Parathyroid adenoma (tissue), 2 donors: ENCODE results near the gene FAM163B.

ENCODE experiments used
- H2AFZ ChIP-seq: fragments of 300-600 bp; sonication (generic); one replicate; pipeline ENCODE4 v1.7.0; 2017; ENCODE audit warnings: antibody characterized with exemption, mild to moderate bottlenecking
- H3K27ac ChIP-seq: fragments of 300-600 bp; sonication (generic); one replicate; pipeline ENCODE4 v1.7.0; 2017
- H3K27me3 ChIP-seq: fragments of 300-600 bp; sonication (generic); one replicate; pipeline ENCODE4 v1.7.0; 2017; ENCODE audit warnings: low read length; ENCODE audit not compliant: control insufficient read depth, insufficient read depth
- H3K36me3 ChIP-seq: fragments of 300-600 bp; sonication (generic); one replicate; pipeline ENCODE4 v1.7.0; 2017; ENCODE audit warnings: low read length; ENCODE audit not compliant: control insufficient read depth, insufficient read depth
- H3K4me1 ChIP-seq: fragments of 300-600 bp; sonication (generic); one replicate; pipeline ENCODE4 v1.7.0; 2017; ENCODE audit warnings: control low read depth
- H3K4me2 ChIP-seq: fragments of 300-600 bp; sonication (generic); one replicate; pipeline ENCODE4 v1.7.0; 2017; ENCODE audit warnings: low read length
- H3K4me3 ChIP-seq: fragments of 300-600 bp; sonication (generic); one replicate; pipeline ENCODE4 v1.7.0; 2017; ENCODE audit warnings: low read depth, low read length
- H3K79me2 ChIP-seq: fragments of 300-600 bp; sonication (generic); one replicate; pipeline ENCODE4 v1.7.0; 2017; ENCODE audit warnings: control low read depth
- H3K9ac ChIP-seq: fragments of 300-600 bp; sonication (generic); one replicate; pipeline ENCODE4 v1.7.0; 2017; ENCODE audit warnings: mild to moderate bottlenecking
- H3K9me3 ChIP-seq: fragments of 300-600 bp; sonication (generic); one replicate; pipeline ENCODE4 v1.7.0; 2017; ENCODE audit warnings: low read length; ENCODE audit not compliant: control insufficient read depth
- TF ChIP-seq, protein P1 (sequence below): fragments of 300-600 bp; sonication (generic); IDR thresholded peaks from one replicate; pipeline ENCODE4 v1.7.0; 2017; ENCODE audit warnings: antibody characterized with exemption, mild to moderate bottlenecking
- donor health status: primary hyperparathyroidism.

FAM163B gene

GRCh38 chr9:133621725-133622267, 12.6 kb upstream of the FAM163B start:
- no peak overlapping the region for H3K9ac ChIP-seq
- H3K36me3 ChIP-seq = no peaks in the 10 kb centered on the region
- no peaks in the 10 kb centered on the region for H3K4me1 ChIP-seq
- H3K4me2 ChIP-seq = no peak overlapping the region
- H3K4me3 ChIP-seq = no peak overlapping the region
- no peak overlapping the region for H3K27ac ChIP-seq
- no peaks in the 10 kb centered on the region for H3K79me2 ChIP-seq
- H3K9me3 ChIP-seq = no peaks in the 10 kb centered on the region
- TF ChIP-seq, protein P1, sequence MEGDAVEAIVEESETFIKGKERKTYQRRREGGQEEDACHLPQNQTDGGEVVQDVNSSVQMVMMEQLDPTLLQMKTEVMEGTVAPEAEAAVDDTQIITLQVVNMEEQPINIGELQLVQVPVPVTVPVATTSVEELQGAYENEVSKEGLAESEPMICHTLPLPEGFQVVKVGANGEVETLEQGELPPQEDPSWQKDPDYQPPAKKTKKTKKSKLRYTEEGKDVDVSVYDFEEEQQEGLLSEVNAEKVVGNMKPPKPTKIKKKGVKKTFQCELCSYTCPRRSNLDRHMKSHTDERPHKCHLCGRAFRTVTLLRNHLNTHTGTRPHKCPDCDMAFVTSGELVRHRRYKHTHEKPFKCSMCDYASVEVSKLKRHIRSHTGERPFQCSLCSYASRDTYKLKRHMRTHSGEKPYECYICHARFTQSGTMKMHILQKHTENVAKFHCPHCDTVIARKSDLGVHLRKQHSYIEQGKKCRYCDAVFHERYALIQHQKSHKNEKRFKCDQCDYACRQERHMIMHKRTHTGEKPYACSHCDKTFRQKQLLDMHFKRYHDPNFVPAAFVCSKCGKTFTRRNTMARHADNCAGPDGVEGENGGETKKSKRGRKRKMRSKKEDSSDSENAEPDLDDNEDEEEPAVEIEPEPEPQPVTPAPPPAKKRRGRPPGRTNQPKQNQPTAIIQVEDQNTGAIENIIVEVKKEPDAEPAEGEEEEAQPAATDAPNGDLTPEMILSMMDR = no peak
- no peak overlapping the region for H2AFZ ChIP-seq
- no peaks in the 10 kb centered on the region for H3K27me3 ChIP-seq

DNA sequence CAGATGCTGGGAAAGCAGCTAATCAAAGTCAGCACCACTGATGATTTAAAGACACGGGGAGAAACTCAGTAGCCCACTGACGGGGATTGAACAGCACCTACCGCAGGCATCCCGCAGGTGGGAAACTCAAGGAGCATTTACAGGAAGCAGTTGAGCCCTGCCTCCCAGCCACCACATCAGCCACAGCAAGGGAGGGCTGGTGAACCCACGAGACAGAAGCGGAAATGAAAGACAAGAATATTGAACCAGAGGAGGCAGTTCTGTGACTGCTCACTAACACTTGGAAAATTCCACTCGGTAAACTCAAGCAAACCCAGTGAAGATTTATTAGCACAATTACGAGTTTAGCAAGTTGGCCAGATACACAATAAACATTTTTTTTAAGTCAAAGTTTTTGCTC, 10.6 kb upstream of the FAM163B start:
- TF ChIP-seq, protein P1 = no peak
- Histone ChIP-seq H3K79me2 (no peaks in the 10 kb centered on the region), H3K9me3 (no peaks in the 10 kb centered on the region), H3K9ac (no peak overlapping the region), H3K36me3 (no peaks in the 10 kb centered on the region), H2AFZ (no peak overlapping the region), H3K27me3 (no peaks in the 10 kb centered on the region), H3K27ac (no peak overlapping the region), H3K4me3 (no peak overlapping the region), H3K4me2 (no peak overlapping the region), H3K4me1 (no peaks in the 10 kb centered on the region)

- H3K4me1 ChIP-seq = no peaks in the 10 kb centered on the region
- H3K27ac ChIP-seq = no peak overlapping the region
- no peak overlapping the region for H3K9ac ChIP-seq
- no peaks in the 10 kb centered on the region for H3K36me3 ChIP-seq
- TF ChIP-seq, protein P1 = no peak
- no peak overlapping the region for H2AFZ ChIP-seq
- H3K27me3 ChIP-seq = no peaks in the 10 kb centered on the region
- H3K4me2 ChIP-seq = no peak overlapping the region
- H3K4me3 ChIP-seq = no peak overlapping the region
- H3K79me2 ChIP-seq = no peaks in the 10 kb centered on the region
- H3K9me3 ChIP-seq = no peaks in the 10 kb centered on the region
Observed at GRCh38 chr9:133618726-133619125, 9.5 kb upstream of the FAM163B start.

DNA sequence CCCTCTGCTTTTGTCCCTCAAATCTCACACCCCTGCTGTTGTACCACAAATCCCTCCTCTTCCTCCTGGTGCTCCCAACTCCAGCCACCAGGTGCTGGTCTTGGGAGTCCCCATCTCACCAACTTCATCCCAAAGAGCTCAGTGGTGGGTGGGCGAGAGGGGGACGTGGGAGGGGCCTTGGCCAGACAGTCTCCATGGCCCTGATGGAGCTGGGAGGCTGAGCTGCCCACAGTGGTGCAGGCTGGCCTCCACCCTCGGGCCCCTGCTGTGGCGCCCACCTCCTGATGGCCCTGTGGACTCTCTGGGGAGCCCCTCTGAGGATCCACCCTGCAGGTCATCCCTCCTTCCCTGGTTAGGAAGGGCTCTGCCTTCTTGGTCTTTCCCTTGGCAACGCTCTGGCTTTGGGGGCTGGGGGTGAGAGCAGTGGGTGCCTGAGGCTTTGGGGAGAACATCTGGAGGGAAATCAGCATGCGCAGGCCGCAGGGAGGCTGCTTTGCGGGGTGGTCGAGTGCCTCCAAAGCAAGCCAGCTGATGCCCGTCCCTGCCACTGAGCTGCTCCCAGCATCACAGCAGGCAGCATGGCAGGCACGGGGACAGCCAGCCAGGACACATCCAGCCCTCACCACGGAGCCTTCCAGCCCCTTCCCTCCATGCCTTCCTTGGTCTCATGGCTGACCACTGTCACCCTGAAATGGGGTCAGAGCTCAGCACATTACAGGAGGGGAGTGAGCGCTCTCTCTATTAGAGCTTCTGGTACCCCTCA, 7.6 kb upstream of the FAM163B start:
- Histone ChIP-seq H3K4me3 (no peak overlapping the region), H2AFZ (no peak overlapping the region), H3K27me3 (no peaks in the 10 kb centered on the region), H3K9me3 (no peaks in the 10 kb centered on the region), H3K27ac (no peak overlapping the region), H3K4me2 (no peak overlapping the region), H3K79me2 (no peaks in the 10 kb centered on the region), H3K36me3 (no peaks in the 10 kb centered on the region), H3K9ac (no peak overlapping the region), H3K4me1 (no peaks in the 10 kb centered on the region)
- TF ChIP-seq, protein P1 = no peak
